SK-N-MC (cell line): ENCODE results near the gene VWA8.

ENCODE experiments used
- EZH2 ChIP-seq: fragments of 200-600 bp; sonication (generic); IDR thresholded peaks from one replicate; pipeline ENCODE4 v1.6.1; 2017; ENCODE audit warnings: antibody characterized with exemption
- POLR2AphosphoS5 ChIP-seq: IDR thresholded peaks from 2 replicates; pipeline ENCODE4 v1.6.1; 2012; ENCODE audit warnings: mild to moderate bottlenecking, low read depth, low read length, borderline replicate concordance

DNA sequence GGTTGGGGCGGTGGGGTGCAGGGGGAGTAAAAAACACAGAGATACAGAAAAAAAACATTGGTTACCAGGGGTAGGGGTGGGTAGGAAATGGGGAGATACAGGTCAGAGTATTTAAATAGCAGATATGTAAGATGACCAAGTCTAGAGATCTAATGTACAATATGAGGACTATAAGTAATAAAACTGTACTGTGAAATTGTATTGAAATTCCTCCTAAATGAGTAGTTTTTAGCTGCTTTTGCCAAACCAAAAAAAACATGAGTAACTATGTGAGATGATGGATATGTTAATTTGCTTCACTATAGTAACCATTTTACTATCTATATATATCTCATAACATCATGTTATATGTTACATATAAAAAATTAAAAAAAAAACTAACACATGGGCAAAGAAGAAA is 29.6 kb downstream of the VWA8 start:
- no peak for TF ChIP-seq EZH2
- no peak for TF ChIP-seq POLR2AphosphoS5
